Measurements from ENCODE around the gene OPCML.

Gene OPCML

GRCh38 chr11:133271871-133272776 lies 260.2 kb downstream of the OPCML start:
- no peak for DNase-seq

DNA sequence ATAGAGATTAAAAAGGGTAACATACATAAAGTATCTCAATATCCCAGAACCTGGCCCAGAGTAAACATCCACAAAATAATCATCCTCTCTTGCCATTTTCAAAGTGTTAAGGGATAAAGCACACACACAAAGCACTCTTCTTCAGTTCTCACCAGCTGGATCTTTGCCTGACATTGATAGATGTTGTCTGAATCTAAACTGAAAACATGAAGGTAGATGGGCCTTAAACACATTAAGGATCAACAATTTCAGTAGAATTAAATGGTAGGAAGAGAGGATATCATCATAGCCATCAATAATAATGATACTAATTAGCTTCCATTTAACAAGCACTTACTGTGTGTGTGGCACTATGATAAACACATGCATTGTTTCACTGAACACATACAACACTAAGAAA lies 261.1 kb downstream of the OPCML start:
- no peak for DNase-seq

DNA sequence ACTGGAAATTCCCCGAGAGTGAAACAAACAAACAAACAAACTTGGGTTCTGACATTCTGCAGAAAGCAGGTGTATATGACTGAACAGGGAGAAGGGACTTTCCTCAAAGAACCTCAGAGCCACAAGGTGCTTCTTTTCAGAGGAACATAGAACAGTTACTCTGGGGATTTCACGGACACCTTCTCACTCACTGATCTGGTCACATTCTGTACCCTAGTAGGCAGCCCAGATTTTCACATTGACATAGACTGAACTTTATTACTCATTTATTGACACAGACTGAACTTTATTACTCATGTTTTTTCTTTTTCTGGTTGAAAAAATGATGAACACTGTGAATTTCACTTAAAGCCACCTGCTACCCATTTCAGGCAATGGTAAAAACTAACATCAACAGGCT lies 263.0 kb downstream of the OPCML start:
- DNase-seq, result no peak

DNA sequence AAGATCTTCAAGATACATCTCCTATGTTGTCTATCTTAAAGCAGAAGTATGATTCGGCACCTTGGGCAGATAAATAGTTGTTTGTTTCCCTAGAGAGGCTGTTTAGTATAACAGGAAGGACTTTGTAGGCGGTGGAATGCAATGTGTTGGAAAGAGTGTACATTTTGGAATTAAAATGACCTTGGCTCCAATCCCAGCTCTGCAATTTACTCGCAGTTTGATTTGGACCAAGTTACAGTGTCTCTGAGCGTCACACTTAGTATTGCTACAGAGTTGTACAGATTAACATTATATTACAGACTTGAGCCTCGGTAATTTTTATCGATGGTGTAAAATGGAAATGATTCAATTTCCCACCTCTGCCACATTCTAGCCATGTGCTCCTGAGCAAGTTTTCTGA lies 265.3 kb downstream of the OPCML start:
- no peak for DNase-seq

DNA sequence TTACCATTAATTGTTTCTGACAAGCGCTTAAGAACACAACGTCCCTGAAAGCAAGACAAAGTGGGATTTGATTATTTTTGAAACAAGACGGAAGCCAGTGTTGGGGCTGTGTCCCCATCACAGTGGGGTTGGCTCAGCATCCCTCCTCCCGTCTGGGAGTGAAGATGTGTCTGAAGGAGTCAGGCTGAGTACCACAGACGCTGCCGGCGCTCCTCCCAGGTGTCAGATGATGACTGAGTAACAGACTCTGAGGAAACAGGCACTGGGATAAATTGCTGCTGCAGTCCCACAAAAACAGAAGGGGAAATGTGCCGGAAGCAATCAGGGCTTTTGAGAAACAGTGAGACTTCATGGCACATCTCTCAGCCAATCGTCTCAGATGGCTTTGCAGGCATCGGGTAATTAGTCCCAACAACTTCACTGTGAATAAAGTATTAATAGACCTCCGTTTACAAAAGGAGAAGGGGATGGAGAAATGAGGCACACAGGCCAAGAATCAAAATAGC lies 266.7 kb downstream of the OPCML start:
- DNase-seq, result no peak

DNA sequence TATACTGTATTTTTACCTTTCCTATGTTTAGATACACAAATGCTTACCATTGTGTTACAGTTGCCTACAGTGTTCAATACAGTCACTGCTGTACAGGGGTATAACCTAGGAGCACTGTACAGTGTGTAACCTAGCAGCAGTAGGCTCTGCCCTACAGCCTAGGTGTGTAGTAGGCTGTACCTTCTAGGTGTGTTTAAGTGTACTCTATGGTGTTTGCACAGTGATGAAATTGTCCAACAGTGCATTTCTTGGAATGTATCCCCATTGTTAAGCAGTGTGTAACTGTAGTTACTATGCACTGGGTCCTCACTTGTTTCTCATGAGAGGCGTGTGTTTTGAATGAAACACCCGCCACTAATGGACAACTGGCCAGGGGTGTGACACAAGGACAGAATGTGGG lies 269.0 kb downstream of the OPCML start:
- no peak for DNase-seq

- no peak for DNase-seq
Observed at GRCh38 chr11:133258751-133259150, 273.6 kb downstream of the OPCML start.

DNA sequence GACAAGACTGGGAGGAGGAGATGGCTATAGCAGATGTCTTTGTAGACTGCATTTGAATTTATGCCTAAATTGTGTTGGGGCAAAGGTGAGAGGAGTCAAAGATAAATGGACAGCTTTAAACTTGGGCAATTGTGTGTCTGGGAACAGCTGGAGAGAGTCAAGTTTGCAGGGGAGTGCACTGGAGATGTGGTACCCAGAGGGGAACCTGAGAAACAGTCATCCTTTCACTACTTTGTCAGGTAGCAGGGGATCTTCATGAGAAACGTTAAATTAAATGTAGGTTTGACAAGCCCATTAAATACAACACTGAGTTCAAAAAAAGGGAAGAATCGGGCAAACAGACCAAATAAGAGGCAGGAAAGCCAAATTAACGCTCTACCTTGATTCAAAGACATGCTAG lies 277.7 kb downstream of the OPCML start:
- no peak for DNase-seq

GRCh38 chr11:133253570-133253969 lies 278.7 kb downstream of the OPCML start:
- DNase-seq, result no peak

DNA sequence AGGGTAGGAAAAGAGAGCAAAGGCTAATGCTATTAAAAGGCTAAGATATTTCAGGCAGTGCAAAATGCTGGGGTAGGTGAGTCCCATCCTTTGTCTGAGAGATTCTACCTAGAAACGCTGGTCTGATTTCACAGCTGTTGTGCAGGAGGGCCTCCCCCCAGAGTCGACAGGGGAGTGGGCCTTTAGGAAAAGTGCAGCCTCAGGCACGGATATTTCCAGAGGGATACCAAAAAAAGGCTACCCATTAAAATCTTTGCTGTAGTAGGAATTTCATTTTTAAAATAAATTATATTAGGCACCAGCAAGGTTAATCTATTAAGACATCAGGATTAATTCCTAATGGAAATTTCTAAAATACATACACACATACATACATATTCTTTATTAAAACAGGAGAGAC lies 280.5 kb downstream of the OPCML start:
- no peak for DNase-seq

- no peak for DNase-seq
Observed at GRCh38 chr11:133249530-133249929, 282.8 kb downstream of the OPCML start.

GRCh38 chr11:133249065-133249464 lies 283.2 kb downstream of the OPCML start:
- DNase-seq, result no peak

- DNase-seq, result no peak
Observed at GRCh38 chr11:133243832-133244231, 288.5 kb downstream of the OPCML start.

- DNase-seq, result no peak
Observed at GRCh38 chr11:133240908-133241655, 291.2 kb downstream of the OPCML start.

DNA sequence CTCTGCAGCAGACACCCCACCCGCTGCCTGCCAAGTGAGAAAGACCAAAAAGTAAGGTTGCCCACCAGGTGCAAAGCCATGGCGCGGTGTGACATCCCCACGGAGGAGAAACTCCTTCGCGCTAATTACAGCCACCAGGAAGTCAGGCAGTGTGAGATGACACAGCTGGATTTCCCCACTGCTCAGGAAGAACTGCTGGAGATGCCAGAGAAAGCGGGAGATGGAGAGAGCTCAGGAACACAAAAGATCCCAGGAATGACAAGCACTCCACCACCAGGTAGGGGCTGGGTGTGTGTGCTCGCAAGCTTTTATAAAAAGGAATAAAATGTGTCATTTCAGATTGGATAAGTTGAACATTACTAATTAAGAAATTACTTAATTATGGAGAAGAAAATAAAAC lies 292.7 kb downstream of the OPCML start:
- no peak for DNase-seq

DNA sequence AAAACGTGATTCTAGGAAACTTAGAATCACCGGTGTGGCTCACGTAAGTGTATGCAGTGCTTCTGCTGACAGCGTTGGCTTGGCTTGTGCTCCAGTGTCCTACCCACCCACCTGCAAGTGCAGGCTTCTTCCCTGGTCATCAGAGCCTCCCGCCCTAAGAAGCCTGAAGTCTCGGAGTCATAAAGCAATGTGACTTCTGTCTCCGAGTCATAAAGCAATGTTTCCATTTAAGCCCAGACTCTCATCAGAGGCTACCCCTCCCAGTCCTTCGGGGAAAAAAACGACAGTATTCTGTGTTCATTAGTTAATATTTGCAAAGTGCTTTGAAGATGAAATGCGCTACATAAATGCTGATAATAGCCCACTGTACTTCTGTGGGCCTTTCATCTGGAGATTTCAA lies 293.8 kb downstream of the OPCML start:
- DNase-seq, result no peak

- no peak for DNase-seq
Observed at GRCh38 chr11:133238027-133238426, 294.3 kb downstream of the OPCML start.

DNA sequence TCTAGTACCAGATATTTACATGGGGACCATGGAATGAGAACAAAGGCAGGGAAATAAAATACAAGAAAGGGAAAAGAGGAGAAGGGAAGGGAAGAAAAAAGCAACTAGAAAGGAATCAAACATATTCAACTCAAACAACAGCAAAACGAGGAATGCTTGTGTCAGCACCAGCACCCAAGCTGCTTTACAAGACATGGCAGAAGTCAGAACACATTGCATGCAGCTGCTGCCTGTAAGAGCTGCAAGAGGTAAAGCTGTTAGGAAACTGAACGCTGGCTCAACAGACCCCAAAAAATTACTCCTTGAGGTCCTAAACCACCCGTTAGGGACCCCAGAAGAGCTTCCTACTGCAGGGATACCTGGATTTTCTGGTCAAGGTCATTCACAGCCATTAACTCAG lies 296.9 kb downstream of the OPCML start:
- DNase-seq, result no peak

DNA sequence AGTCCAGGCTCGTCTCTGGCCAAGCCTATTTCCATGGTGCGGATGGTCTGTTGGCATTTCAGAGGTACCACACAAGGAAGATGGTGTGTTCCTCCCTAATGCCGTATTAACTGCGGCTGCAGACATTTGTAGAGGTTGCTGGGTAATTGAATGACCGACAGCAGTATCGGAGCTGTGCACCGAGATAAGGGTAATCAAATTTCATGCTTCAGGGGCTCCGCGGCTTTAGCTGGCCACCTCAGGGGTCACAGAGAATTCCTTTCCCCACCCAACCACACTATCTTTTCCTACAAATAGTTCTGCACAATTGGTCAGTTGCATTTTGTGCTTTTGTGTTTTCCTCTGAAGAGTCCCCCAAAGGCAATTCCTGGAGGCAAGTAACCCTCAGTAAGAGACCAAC lies 297.4 kb downstream of the OPCML start:
- no peak for DNase-seq

GRCh38 chr11:133232665-133233064 lies 299.6 kb downstream of the OPCML start:
- no peak for DNase-seq

DNA sequence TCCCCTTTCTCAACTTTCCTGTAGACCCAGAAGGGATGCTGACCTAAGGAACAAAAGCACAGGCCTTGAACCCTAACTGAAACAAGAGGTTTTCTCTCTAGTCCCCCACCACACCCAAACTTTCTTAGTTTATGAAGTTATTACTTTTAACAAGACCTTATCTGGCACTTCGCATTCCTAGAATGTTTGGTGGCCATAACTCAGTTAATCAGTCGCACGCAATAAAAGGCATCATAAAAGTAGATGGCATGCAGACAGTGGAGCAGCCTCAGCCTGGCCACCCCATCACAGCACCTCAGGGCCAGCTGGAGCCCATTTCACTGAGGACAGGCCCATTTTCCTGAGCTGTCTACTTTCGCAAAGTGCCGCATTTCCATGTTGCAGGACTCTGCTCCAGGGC lies 301.9 kb downstream of the OPCML start:
- DNase-seq, result no peak

DNA sequence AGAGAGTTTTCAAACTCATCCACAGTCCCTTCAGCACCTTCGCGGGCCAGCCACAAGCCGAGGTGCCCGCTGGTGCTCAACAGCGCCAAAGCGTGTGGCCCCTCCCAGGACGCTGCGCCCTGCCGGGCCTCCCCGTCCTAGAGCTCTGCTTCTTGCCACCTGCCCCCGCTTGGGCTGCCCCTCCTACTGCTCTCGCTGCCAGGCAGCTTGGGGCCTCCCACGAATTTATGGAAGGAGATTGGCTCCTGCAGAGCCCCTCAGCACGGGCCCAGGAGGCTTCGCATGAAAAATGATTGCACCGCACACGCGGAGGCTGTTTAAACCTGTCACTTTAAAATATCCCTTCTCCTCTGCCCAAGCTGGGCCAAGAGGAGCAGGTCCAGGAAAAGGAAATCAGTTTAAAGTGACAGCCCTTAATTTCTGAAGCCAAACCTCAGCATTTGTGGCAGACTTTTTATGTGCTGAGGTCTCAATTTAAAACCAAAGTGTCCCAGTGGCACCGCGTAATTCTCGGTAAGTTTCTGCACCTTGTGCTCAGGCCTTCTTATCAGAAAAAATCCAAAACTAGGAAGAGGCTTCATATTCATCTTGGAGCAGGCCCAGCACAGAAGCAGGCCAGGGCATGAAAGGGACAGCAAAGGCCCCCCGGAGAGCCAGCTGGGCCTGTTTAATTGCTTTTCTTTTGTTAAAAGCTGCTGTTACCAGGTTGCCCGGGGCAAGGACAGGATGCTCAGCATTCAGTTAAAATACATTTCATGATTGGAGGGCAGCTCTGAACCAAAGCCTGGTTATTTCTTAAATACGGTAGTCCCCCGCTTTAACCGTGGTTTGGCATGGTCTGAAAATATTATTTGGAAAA lies 303.6 kb downstream of the OPCML start:
- no peak for DNase-seq

- DNase-seq, result no peak
Observed at GRCh38 chr11:133227632-133228111, 304.6 kb downstream of the OPCML start.

Data from NCI-H1436 (cell line).